Measurements from ENCODE around the gene PNO1. TPM values are rescaled to one million over a fixed set of nuclear protein-coding genes. Genes with fewer than 3 reads are reported as not detected.

The PNO1 gene
- total RNA-seq, result 15.1 and 19.2 TPM in 2 replicates

DNA sequence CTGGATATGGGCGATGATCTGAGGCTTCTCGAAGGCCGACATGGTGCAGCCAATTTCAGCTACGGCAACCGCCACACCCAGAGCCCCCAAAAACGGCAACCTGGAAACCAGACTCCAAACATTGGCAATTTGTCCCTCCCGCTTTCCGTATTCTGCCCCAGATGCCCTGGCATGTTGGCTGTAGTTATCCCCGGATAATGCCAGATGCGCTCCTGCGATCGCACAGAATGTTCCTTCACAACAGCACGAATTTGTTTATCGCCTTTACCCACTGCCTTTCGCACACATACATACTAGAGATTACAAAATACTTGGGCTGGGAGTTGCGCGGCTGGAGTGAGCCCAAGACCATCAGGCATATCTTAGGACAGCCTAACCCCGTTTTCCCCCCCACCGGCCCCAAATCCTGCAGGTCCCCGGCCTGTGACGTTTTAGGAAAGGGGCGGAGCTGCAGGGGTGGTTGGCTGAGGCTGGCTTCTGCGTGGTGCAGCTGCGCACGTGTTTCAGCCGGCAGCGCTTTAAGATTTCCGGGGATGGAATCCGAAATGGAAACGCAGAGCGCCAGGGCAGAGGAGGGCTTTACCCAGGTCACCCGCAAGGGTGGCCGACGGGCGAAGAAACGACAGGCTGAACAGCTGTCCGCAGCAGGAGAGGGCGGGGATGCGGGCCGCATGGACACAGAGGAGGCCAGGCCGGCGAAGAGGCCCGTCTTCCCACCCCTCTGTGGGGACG is at the start of gene PNO1:
Gene PNO1 (plus strand): TSS at position 487 of the 732 bp plus-strand sequence. CDS start 47 bp downstream, at position 534.

Other genes starting within 250 kb of the PNO1 start
- gene C1D, start 94.9 kb upstream of the PNO1 start, total RNA-seq, result 8.9 and 17.1 TPM in 2 replicates
- 14.1 and 15.6 TPM in 2 replicates for gene PPP3R1, start 94.6 kb downstream of the PNO1 start, total RNA-seq
- 61.2 and 62.9 TPM in 2 replicates for gene CNRIP1, start 162.1 kb downstream of the PNO1 start, total RNA-seq
- gene PLEK, start 207.4 kb downstream of the PNO1 start, total RNA-seq, result under 0.01 TPM in 1 of 2 replicates, not detected in the other

All from bronchus fibroblast of lung (primary cell).